ENCODE results near the gene RHOT2. TPM values are rescaled to one million over a fixed set of nuclear protein-coding genes. Genes with fewer than 3 reads are reported as not detected.
"Not testable (repeated sequence)": the region's sequence is repeated elsewhere in the genome, so short reads cannot be mapped to it uniquely, and the experiment has no call there.

RHOT2 gene
- total RNA-seq, 4 donors from 2014 or later = 36.1 to 86.7 (median 58.7) TPM

DNA sequence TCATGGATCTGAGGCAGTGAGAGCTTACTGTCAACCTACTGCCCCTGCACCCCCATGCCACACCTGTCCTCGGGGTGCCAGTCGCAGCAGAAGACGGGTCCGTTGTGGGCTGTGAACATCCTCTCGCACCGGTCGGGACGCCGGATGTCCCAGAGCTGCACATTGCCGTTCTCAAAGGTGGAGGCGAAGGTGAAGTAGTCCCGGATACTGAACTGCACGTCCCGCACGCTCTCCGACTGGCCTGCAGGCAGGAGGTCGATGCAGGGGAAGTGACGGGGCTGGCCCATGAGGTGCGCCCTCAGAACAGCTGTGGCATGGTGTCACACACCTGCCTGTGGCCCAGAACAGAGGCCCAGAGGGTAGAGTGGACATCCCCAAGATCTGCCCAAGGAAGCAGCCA, 19.6 kb downstream of the RHOT2 start:
- no peak overlapping the region for H3K4me3 ChIP-seq (ENCODE audit: low read depth, poor library complexity, severe bottlenecking)
- intact Hi-C loops (cut with DNase I; ENCODE audit: low total_unique reads) = no loop called here
- TF ChIP-seq, protein P1, sequence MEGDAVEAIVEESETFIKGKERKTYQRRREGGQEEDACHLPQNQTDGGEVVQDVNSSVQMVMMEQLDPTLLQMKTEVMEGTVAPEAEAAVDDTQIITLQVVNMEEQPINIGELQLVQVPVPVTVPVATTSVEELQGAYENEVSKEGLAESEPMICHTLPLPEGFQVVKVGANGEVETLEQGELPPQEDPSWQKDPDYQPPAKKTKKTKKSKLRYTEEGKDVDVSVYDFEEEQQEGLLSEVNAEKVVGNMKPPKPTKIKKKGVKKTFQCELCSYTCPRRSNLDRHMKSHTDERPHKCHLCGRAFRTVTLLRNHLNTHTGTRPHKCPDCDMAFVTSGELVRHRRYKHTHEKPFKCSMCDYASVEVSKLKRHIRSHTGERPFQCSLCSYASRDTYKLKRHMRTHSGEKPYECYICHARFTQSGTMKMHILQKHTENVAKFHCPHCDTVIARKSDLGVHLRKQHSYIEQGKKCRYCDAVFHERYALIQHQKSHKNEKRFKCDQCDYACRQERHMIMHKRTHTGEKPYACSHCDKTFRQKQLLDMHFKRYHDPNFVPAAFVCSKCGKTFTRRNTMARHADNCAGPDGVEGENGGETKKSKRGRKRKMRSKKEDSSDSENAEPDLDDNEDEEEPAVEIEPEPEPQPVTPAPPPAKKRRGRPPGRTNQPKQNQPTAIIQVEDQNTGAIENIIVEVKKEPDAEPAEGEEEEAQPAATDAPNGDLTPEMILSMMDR (IDR thresholded peaks at IDR 0.05) = no peak
- no peak for TF ChIP-seq POLR2A (IDR thresholded peaks at IDR 0.05)
- WGBS, 2 donors = 88 to 93% methylated on average over 19 of the region's 19 CpGs
- DNase-seq (ENCODE audit: low spot score in 2 of 2) = no peak

DNA sequence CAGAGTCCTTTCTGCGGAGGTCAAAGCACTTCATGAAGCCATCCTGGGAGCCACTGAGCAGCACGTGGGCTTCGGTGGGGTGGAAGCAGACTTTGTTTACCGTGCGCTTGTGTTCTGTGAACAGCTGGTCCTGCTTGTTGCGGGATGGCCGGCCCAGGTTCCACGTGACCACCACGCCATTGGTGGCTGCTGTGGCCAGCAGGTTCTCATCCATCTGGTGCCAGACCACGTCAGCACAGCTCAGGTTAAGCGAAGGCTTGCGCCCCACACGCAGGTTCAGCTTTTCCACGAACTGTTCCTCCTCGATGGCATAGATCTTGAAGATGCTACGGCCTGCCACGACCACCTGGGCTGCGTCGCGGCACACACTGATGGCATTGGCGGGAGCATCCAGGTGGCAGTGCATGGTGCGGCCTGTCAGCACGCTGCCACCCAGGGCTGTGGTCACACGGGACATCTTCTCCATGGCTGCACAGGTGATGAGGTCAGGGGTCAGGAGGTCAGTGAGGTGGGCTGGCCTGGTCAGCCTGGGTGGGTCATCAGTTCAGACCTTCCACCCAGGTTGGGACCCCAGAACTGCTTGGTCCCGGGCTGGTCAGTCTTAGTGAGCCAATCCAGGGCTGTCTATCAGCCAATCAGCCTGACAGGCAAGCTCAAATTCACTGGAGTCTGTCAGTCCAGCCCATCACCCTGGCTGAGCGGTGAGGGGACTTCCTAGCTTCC, 21.4 kb downstream of the RHOT2 start:
- intact Hi-C loops (cut with DNase I; ENCODE audit: low total_unique reads) = no loop called here
- DNase-seq (ENCODE audit: low spot score in 2 of 2) = no peak
- 77 to 83% methylated on average over 24 of the region's 26 CpGs for WGBS, 2 donors
- no peak for TF ChIP-seq POLR2A (IDR thresholded peaks at IDR 0.05)
- TF ChIP-seq, protein P1 (IDR thresholded peaks at IDR 0.05) = no peak
- peak overlapping the region; percentile 86 for H3K4me3 ChIP-seq (ENCODE audit: low read depth, poor library complexity, severe bottlenecking)

DNA sequence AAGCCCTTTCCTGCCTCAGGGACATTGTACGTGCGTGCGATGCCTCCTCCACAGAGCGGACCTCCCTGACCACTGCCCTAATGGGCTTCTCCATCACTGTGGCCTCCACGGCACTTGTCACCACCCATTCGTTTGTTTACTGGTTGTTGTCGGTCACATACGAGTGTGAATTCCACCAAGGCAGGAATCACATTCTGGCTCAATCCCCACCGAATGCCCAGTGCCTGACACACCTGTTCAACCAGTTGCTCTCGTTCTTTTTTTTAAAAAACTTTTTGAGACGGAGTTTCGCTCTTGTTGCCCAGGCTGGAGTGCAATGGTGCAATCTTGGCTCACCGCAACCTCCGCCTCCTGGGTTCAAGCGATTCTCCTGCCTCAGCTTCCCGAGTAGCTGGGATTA, 23.3 kb downstream of the RHOT2 start:
- H3K4me3 ChIP-seq (ENCODE audit: low read depth, poor library complexity, severe bottlenecking); DNase-seq (ENCODE audit: low spot score in 2 of 2); intact Hi-C loops (cut with DNase I; ENCODE audit: low total_unique reads): not testable (repeated sequence)
- 66 to 67% methylated on average over 16 of the region's 16 CpGs for WGBS, 2 donors

DNA sequence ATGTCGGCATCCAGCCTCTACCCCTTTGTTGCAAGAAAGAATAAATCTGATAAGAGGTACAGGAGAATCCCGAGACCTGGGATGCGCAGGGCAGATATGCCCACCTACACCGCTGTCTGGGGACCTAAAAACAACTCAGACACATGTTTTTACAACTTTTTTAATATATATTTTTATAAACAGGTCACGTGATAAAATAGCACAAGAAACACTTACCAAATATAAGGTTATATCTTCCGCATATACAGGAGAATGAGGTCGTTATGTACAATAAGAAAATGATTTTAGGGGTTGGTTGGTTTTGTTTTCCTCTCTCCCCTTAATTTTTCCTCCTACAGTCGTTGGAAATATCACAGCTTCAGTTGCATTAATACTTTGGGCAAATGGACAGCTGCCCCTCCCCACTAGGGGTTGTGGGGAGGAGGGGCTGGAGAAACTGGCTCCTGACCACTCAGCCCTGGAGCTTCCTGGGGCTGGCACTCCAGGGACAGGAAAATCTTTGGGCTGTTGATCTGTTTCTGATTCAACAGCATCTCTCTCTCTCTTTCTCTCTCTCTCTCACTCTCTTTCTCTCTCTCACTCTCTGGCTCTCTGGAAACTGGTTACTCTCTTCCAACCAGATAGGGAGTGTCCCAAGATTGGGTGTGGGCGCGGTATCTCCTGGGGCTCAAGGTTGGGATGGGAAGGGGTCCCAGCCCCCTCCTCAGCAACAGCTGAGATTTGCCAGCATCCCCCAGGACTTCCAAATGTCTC, 24.6 kb downstream of the RHOT2 start:
- intact Hi-C loops (cut with DNase I; ENCODE audit: low total_unique reads) = no loop called here
- no peak for TF ChIP-seq POLR2A (IDR thresholded peaks at IDR 0.05)
- TF ChIP-seq, protein P1 (IDR thresholded peaks at IDR 0.05) = no peak
- whole genome bisulfite sequencing, 2 donors = 55 to 63% methylated on average over 10 of the region's 10 CpGs
- DNase-seq (ENCODE audit: low spot score in 2 of 2) = no peak
- H3K4me3 ChIP-seq (ENCODE audit: low read depth, poor library complexity, severe bottlenecking) = no peak overlapping the region

DNA sequence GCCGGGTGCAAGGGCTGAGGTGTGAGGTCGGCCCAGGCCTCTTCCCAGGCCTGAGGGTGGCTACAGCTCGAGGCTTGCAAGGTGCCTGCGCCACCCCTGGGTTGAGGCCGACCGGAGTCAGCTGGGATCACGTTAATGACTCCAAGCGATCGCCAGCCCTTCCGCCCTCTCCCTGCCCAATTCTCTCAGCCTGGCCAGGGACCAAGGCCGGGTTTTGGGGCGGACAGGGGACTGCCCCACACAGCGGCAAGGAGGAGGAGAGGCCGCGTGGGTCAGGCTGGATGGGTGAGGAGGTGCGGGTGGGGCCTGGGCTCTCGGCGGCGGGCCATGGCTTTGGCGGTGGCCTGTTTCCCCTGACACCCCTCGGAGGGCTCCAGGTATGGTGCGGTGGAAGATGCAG, 25.4 kb downstream of the RHOT2 start:
- intact Hi-C loops (cut with DNase I; ENCODE audit: low total_unique reads) = no loop called here
- 11 to 40% methylated on average over 7 to 17 of the region's 22 CpGs for WGBS, 2 donors
- no peak for TF ChIP-seq POLR2A (IDR thresholded peaks at IDR 0.05)
- TF ChIP-seq, protein P1 (IDR thresholded peaks at IDR 0.05) = no peak
- no peak for DNase-seq (ENCODE audit: low spot score in 2 of 2)
- H3K4me3 ChIP-seq (ENCODE audit: low read depth, poor library complexity, severe bottlenecking) = no peak overlapping the region

DNA sequence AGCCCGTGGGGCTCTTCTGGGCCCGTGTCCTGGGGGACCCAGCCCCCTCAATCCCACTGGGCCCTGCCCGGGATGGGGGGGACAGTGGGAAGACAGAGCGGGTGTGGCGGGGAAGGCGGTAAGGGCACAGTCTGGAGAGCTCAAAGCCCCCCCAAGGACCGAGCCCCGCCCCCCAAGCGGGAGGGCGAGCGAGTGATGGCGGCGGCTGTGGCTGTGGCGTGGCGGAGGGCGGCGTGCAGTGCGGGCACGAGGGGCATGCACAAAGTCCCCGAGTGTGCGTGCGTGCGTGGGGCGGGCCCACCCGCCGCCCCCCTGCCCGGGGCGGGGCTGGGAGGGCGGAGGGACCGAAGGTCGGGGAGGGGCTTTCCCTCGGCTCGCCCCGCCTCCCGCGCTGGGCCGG, 25.8 kb downstream of the RHOT2 start:
- no peak for DNase-seq (ENCODE audit: low spot score in 2 of 2)
- 9 to 20% methylated on average over 3 to 36 of the region's 37 CpGs for WGBS, 2 donors
- H3K4me3 ChIP-seq (ENCODE audit: low read depth, poor library complexity, severe bottlenecking) = no peak overlapping the region
- intact Hi-C loops (cut with DNase I; ENCODE audit: low total_unique reads) = no loop called here
- TF ChIP-seq, protein P1 (IDR thresholded peaks at IDR 0.05) = no peak
- TF ChIP-seq POLR2A (IDR thresholded peaks at IDR 0.05) = no peak

All from lower leg skin (tissue), 4 donors.